GM12873 (cell line): ENCODE measurements around the gene FABP7.

Experiments
- TF ChIP-seq, protein P1 (sequence below): IDR thresholded peaks from 2 replicates; pipeline ENCODE4 v1.5.1; 2012; ENCODE audit warnings: low read depth, mild to moderate bottlenecking, moderate library complexity, low read length, control low read depth; ENCODE audit not compliant: insufficient read depth; ENCODE audit errors: missing control alignments

The FABP7 gene

DNA sequence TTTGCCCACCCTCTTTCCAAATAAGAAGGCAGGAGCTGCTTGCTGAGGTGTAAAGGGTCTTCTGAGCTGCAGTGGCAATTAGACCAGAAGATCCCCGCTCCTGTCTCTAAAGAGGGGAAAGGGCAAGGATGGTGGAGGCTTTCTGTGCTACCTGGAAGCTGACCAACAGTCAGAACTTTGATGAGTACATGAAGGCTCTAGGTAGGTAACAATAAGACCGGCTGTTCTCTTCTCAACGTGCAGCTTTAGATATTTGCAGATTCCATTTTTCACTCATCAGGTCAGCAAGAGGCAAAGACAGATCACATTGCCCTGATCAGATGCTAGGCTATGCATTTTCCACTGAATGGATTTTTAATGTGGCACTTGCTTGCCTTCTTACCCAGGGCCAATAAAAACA lies at the start of gene FABP7:
FABP7 (plus strand) TSS at position 50 of the 400 bp plus-strand sequence; CDS start at position 129, 79 bp downstream.
- TF ChIP-seq, protein P1, sequence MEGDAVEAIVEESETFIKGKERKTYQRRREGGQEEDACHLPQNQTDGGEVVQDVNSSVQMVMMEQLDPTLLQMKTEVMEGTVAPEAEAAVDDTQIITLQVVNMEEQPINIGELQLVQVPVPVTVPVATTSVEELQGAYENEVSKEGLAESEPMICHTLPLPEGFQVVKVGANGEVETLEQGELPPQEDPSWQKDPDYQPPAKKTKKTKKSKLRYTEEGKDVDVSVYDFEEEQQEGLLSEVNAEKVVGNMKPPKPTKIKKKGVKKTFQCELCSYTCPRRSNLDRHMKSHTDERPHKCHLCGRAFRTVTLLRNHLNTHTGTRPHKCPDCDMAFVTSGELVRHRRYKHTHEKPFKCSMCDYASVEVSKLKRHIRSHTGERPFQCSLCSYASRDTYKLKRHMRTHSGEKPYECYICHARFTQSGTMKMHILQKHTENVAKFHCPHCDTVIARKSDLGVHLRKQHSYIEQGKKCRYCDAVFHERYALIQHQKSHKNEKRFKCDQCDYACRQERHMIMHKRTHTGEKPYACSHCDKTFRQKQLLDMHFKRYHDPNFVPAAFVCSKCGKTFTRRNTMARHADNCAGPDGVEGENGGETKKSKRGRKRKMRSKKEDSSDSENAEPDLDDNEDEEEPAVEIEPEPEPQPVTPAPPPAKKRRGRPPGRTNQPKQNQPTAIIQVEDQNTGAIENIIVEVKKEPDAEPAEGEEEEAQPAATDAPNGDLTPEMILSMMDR: no peak

DNA sequence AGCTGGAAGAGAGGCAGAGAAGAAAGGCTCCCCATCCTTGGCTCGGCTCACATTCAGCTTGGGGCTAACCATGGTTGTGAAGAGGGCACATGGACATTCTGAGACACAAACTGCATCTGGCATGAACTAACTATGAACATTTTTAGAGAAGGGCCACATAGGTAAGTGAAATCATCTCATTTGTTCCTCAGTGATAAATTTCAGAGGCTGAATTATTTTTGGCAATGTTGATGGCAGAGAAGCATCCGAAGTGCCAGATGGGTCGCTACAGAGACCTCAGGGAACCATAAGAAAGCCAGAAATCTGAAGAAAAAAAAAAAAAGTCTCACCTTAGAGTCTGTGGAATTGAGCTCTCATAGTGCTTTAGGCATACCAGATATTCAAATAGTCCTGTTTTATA lies 49.2 kb upstream of the FABP7 start:
- TF ChIP-seq, protein P1: no peak

DNA sequence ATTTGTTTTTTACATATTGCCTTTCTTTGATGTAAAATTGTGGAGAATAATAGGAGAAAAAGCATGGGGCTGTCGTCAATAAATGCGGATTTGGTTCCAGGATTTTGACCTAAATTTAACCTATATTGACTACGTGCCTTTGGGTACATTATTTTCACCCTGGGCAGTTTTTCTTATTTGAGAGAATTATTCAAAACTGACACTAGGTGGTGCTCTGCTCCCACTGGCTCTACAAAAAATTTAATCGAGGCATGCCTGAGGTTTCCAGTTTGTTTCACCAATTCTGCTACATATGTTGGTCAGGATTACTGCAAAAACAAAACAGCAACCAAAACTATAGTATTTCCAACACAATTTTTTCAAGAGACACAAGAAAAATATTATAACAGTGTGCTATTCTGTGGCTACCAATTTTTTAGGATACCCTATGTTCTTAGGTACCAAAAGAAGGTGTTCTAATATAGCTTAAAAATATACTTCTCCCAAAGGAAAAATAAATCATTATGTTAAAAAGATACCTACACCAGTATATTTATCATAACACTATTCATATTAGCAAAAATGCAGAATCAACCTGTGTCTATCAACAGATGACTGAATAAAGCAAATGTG lies 48.6 kb upstream of the FABP7 start:
- TF ChIP-seq, protein P1: peak; percentile 67

DNA sequence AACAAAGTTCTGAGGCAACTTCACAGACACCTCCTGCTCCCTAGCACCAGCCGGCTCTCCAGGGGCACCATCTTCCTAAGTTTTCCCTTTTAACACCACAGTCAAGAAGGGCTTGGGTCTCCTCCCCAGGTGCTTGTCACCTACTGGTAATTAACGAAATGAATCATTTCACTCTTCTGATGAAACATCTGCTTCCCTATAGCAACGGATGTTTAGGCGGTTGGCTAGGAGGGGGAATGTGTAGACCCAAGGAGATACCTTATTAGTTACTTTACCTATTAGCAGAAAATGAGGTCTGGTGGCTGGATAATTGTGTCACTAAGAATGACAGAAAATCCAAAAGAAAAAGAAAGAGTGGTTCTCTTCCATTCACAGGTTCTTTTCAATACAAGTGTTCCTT lies 46.3 kb upstream of the FABP7 start:
- TF ChIP-seq, protein P1: no peak

DNA sequence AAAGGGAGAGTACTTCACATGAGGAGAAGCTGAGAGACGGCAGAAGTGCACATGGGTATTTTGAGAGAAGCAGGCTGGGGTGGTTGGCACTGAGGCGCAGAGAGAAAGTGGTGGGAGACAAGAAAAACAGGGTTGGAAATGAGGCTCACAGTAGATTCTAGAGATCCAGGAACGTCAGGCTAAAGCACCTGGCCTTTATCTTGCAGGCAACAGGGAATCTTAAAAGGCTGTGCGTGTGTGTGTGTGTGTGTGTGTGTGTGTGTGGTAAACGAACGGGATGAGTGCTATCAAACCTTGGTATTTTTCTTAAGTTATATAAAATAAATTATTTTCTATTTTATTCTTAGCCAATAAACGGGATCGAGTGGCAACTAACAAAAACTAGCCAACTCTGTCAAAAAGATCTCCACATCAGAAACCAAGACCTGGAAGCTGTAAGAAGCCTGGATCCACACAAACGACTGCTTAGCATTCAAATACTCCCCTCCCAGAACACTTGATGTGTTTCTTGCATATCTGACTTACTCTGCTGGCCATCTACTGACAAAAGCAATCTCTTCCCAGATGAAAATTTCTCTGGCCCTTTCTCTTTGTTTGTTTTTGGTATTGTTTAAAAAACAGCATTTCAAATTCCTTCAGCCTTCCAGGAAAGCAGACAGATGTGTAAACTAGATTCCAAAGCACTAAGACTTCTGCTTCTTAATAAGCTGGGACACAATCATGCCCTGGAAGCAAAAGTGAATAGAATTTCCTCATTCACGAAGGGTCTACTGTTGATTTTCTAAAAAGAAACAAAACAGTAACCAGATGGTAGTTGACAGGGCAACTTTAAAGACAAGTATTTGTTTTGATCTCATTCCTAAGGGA lies 44.8 kb upstream of the FABP7 start:
- TF ChIP-seq, protein P1: no peak

DNA sequence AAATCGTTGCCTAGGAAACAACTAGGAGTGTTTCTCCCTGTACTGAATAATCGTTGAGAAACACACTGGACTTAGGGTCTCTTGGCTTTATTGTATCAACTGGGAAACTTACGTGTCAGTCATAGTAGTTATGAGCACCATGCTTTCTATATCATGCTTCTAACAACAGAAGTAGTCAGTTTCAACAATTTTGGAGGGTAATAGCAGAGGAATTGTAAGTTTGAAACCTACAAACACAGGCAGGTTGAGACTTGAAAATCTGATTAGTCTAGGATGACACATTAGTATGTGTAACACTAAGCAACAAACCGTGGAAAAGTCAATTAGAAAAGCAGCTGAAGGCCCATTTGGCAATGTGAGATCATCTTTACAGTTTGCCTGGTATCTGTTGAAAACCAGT lies 43.9 kb upstream of the FABP7 start:
- TF ChIP-seq, protein P1: no peak

DNA sequence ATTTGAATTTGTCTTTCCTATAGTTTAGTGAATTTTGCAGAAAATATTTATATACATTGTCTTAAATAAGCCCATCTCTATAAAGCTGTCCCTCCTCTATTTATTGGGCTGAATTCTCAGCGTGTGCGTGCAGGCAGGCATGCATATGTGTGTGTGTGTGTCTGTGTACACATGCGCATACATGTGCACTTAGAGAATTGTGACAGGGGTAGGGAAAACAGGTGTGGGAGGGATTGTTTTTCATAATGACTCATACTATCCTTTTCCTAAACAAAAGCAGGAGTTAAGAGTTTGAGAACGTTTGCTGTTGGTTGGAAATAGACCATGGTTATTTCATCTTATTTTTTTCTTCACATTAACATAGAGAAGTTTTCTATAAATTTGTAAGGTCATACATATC lies 43.4 kb upstream of the FABP7 start:
- TF ChIP-seq, protein P1: no peak
